Measurements from ENCODE around the gene EPB41L4B.

EPB41L4B gene

DNA sequence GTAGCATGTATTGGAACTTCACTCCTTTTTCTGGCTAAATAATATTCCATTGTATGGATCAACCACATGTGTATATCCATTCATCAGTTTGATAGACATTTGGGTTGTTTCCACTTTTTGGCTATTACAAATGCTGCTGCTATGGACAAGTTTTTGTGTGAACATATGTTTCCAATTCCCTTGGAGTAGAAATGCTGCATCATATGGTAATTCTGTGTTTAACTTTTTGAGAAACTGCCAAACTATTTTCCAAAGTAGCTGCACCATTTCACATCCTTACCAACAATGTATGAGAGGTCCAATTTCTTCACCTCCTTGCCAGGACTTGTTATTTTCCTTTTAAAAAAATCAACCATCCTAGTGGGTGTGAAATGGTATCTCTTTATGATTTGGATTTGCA, 162.2 kb downstream of the EPB41L4B start:
- no peak overlapping the region for H3K9ac ChIP-seq (ENCODE audit: low read length)
- no peak for TF ChIP-seq CTCF (IDR thresholded peaks at IDR 0.05; ENCODE audit: low read depth, low read length)
- no peak for TF ChIP-seq EZH2phosphoT487 (IDR thresholded peaks at IDR 0.05; ENCODE audit: low read depth)
- H3K79me2 ChIP-seq (ENCODE audit: low read length) = no peaks in the 10 kb centered on the region
- peaks cover 10% of the 10 kb centered on the region; the same call in 1 of the 2 replicates for H3K27me3 ChIP-seq (ENCODE audit: low read depth, low read length)
- no peak overlapping the region for H2AFZ ChIP-seq (ENCODE audit: low read depth, low read length)
- H3K4me2 ChIP-seq (ENCODE audit: low read length) = no peak overlapping the region
- peaks cover 7% of the 10 kb centered on the region; the same call in 1 of the 2 replicates for H3K9me3 ChIP-seq (ENCODE audit: insufficient read depth, low read length)
- H4K20me1 ChIP-seq (ENCODE audit: insufficient read depth, low read length) = no peaks in the 10 kb centered on the region
- peaks cover 4% of the 10 kb centered on the region; the same call in 1 of the 2 replicates for H3K4me1 ChIP-seq (ENCODE audit: low read length)
- no peak overlapping the region for H3K27ac ChIP-seq (ENCODE audit: low read length)
- no peak overlapping the region for H3K4me3 ChIP-seq (ENCODE audit: low read length)
- H3K36me3 ChIP-seq (replicated peaks; ENCODE audit: low read depth, low read length) = no peaks in the 10 kb centered on the region

- no peak for TF ChIP-seq CTCF (IDR thresholded peaks at IDR 0.05; ENCODE audit: low read depth, low read length)
- no peak for TF ChIP-seq EZH2phosphoT487 (IDR thresholded peaks at IDR 0.05; ENCODE audit: low read depth)
- Histone ChIP-seq H3K79me2 (ENCODE audit: low read length) (no peaks in the 10 kb centered on the region), H3K4me2 (ENCODE audit: low read length) (no peak overlapping the region), H4K20me1 (ENCODE audit: insufficient read depth, low read length) (no peaks in the 10 kb centered on the region), H3K9me3 (ENCODE audit: insufficient read depth, low read length) (peaks cover 14% of the 10 kb centered on the region; the same call in 1 of the 2 replicates), H3K9ac (ENCODE audit: low read length) (no peak overlapping the region), H2AFZ (ENCODE audit: low read depth, low read length) (no peak overlapping the region), H3K4me1 (ENCODE audit: low read length) (0 out of 2 replicates have a peak, but pooled peaks cover 4% of the 10 kb centered on the region), H3K27me3 (ENCODE audit: low read depth, low read length) (peaks cover 10% of the 10 kb centered on the region; the same call in 1 of the 2 replicates), H3K36me3 (replicated peaks; ENCODE audit: low read depth, low read length) (no peaks in the 10 kb centered on the region), H3K27ac (ENCODE audit: low read length) (no peak overlapping the region), H3K4me3 (ENCODE audit: low read length) (no peak overlapping the region)
Measured at GRCh38 chr9:109156708-109157107, 164.2 kb downstream of the EPB41L4B start.

GRCh38 chr9:109150925-109151545, 169.8 kb downstream of the EPB41L4B start:
- Histone ChIP-seq H3K27ac (ENCODE audit: low read length) (no peak overlapping the region), H3K4me1 (ENCODE audit: low read length) (no peaks in the 10 kb centered on the region), H3K79me2 (ENCODE audit: low read length) (no peaks in the 10 kb centered on the region), H3K4me3 (ENCODE audit: low read length) (no peak overlapping the region), H3K4me2 (ENCODE audit: low read length) (no peak overlapping the region), H2AFZ (ENCODE audit: low read depth, low read length) (no peak overlapping the region), H3K9me3 (ENCODE audit: insufficient read depth, low read length) (peaks cover 14% of the 10 kb centered on the region; the same call in 1 of the 2 replicates), H3K9ac (ENCODE audit: low read length) (no peak overlapping the region), H4K20me1 (ENCODE audit: insufficient read depth, low read length) (no peaks in the 10 kb centered on the region), H3K36me3 (replicated peaks; ENCODE audit: low read depth, low read length) (no peaks in the 10 kb centered on the region), H3K27me3 (ENCODE audit: low read depth, low read length) (peaks cover 25% of the 10 kb centered on the region)
- TF ChIP-seq CTCF (IDR thresholded peaks at IDR 0.05; ENCODE audit: low read depth, low read length) (no peak), EZH2phosphoT487 (IDR thresholded peaks at IDR 0.05; ENCODE audit: low read depth) (no peak)

DNA sequence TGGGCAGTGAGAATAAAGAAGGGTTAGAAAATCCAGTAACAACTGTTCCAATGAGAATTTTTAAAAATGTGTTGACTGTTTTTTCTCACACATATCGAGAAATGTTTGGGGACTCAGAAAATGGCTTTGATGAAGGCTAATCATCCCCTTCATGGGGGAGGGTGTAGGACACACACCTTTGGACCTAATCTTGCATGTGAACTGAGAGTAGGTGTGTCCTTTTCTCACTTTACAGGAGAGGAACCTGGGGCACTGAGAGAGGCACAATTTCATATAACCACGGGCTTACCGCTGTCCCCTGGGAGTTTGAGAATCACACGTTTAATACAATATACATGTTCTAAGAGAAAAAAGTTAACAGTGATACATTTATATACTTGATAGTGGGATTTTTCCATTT, 171.1 kb downstream of the EPB41L4B start:
- Histone ChIP-seq H3K9ac (ENCODE audit: low read length) (no peak overlapping the region), H3K27ac (ENCODE audit: low read length) (no peak overlapping the region), H3K36me3 (replicated peaks; ENCODE audit: low read depth, low read length) (no peaks in the 10 kb centered on the region), H2AFZ (ENCODE audit: low read depth, low read length) (no peak overlapping the region), H3K4me1 (ENCODE audit: low read length) (no peaks in the 10 kb centered on the region), H3K9me3 (ENCODE audit: insufficient read depth, low read length) (peaks cover 12% of the 10 kb centered on the region; the same call in 1 of the 2 replicates), H3K27me3 (ENCODE audit: low read depth, low read length) (peaks cover 25% of the 10 kb centered on the region), H3K79me2 (ENCODE audit: low read length) (no peaks in the 10 kb centered on the region), H4K20me1 (ENCODE audit: insufficient read depth, low read length) (no peaks in the 10 kb centered on the region), H3K4me3 (ENCODE audit: low read length) (no peak overlapping the region), H3K4me2 (ENCODE audit: low read length) (no peak overlapping the region)
- TF ChIP-seq CTCF (IDR thresholded peaks at IDR 0.05; ENCODE audit: low read depth, low read length) (no peak), EZH2phosphoT487 (IDR thresholded peaks at IDR 0.05; ENCODE audit: low read depth) (no peak)
